HG02938 (cell line): ENCODE data around the gene CDKAL1.
"Not testable (repeated sequence)": the region's sequence is repeated elsewhere in the genome, so short reads cannot be mapped to it uniquely, and the experiment has no call there.

Source experiments
- ATAC-seq: cut with Tn5 transposase; IDR thresholded peaks from one replicate; pipeline ENCODE4 v1.9.1; 2021; ENCODE audit warnings: mild to moderate bottlenecking, moderate library complexity; ENCODE audit not compliant: unreplicated experiment

CDKAL1 gene

GRCh38 chr6:21091411-21091810, 557.2 kb downstream of the CDKAL1 start:
- ATAC-seq = no peak

DNA sequence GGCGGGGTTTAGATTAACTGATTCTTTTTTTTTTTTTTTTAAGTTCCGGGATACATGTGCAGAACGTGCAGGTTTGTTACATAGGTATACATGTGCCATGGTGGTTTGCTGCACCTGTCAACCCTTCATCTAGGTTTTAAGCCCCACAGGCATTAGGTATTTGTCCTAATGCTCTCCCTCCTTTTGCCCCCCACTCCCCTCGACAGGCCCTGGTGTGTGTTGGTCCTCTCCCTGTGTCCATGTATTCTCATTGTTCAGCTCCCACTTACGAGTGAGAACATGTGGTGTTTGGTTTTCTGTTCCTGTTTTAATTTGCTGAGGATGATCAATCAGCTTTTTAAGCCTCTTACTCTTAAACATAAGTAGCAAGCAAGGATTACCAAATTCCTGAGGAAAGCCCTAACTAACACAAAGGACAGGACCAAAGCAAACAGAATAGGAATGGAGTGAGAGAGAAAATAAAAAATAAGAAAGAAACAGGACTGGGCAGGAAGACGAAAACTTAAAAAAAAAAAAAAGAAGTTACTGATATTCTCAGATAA, 558.0 kb downstream of the CDKAL1 start:
- not testable (repeated sequence) for ATAC-seq

- ATAC-seq = no peak
Measured at GRCh38 chr6:21095462-21095861, 561.2 kb downstream of the CDKAL1 start.

DNA sequence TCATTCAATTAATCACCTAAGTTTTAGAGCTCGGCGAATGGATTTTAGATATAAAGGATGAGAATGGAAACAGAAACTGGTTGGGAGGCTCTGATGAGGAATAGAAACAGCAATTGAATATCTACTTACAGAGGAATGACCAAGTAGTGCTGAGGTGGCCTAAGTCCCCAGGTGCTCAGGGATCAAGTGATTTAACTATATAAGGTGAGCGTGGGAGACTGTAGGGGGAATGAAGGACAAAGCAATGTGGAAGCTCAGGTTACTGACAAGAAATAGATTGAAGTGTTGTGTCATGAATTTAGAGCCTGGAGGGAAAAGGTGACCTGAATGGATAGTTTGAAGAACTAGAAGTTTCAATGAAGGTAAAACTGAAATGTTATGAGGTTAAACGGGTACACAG, 563.9 kb downstream of the CDKAL1 start:
- no peak for ATAC-seq

GRCh38 chr6:21098744-21099143, 564.5 kb downstream of the CDKAL1 start:
- no peak for ATAC-seq

- ATAC-seq = no peak
Measured at GRCh38 chr6:21099338-21100314, 565.4 kb downstream of the CDKAL1 start.

DNA sequence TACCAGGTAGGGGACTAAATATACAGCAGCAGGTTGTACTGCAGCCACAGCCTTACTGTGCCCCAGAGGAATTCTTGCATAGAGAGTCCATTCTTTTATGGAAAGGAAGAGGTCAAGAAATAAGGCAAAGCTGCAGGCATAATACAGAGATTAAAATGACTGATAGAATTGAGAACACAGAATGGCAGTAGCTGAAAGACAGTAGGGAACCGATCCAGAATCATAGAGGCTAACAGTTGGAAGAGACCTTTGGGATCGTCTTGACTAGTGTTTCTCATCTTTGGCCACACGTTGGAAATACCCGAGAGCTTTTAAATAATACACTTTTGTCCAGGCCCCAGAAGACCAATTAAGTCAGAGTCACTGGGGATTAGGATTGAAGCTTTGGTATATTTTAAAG, 566.7 kb downstream of the CDKAL1 start:
- ATAC-seq = no peak

DNA sequence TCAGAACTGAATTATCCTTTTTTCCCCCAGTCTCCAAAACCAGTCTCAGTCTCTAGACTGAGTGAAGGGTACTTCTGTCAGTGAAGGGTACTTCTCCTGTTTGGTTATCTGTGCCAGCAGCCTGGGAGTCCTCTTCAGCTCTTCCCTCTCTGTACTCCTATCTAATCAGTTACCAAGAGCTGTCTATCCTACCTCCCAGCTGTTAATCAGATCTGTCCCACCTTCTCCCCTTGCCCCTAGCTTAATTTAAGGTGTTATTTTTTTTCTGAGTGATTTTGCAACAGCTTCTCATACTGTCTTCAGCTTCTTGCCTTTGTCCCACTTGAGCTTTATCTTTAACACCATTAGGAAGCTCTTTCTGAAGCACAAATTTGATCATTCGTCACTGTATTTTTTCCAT, 567.4 kb downstream of the CDKAL1 start:
- ATAC-seq = no peak

DNA sequence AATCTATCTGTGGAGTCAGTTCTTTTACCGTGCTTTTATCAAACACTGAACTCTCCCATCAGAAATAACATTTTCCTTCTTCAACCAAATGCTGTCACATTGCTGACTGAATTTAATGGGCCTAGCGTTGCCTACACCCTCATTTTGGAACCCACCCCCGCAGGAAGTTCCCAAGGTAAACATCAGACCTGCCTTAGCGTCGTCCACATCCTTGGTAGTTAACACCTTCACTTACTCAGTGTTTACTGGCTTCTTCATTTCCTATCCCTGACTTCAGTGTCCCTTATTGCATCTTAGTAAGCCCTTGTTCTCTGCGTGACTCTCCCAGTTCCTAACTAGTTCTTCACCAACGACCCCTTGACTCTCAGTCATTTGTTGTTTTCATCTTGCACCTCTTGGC, 567.9 kb downstream of the CDKAL1 start:
- no peak for ATAC-seq

GRCh38 chr6:21102624-21103023, 568.4 kb downstream of the CDKAL1 start:
- no peak for ATAC-seq

GRCh38 chr6:21103626-21104224, 569.5 kb downstream of the CDKAL1 start:
- no peak for ATAC-seq

- no peak for ATAC-seq
Measured at GRCh38 chr6:21104288-21104687, 570.0 kb downstream of the CDKAL1 start.

GRCh38 chr6:21107796-21108195, 573.5 kb downstream of the CDKAL1 start:
- ATAC-seq = no peak

DNA sequence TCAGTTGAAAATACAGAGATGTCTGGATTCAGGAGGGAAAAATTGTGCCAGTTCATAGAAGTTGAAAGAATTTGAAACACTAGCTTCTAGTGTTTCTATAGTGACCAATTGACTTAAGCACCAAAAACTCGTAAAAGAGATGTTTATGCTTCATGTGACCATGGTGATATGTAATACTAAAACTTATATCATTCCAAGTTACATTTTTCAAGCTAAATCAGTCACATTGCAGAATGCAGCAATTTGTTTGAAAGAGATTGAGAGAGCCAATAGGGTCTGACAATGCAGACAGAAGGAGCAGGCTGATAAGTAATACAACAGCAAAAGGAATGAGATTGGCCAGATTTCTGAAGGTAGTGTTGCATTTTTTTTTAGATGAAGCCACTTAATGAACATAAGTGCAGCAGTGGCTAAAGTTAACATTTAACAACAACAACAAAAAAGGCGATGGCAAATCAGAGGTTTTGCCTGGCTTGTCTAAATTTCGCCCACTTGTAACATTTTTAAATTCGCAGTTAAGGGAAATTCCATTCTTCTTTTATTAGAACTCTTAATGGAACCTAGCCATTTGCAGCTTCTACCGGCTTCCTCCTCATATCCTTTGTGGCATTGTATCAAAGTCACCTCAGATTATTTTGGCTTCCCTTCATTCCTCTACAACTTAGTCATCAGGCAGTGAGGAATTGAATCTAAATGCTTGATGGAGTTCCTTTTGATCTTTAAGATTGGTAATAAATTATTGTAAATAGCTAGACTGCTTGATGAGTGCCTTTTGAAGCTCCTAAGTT, 575.3 kb downstream of the CDKAL1 start:
- no peak for ATAC-seq

- no peak for ATAC-seq
Measured at GRCh38 chr6:21110684-21111083, 576.4 kb downstream of the CDKAL1 start.

DNA sequence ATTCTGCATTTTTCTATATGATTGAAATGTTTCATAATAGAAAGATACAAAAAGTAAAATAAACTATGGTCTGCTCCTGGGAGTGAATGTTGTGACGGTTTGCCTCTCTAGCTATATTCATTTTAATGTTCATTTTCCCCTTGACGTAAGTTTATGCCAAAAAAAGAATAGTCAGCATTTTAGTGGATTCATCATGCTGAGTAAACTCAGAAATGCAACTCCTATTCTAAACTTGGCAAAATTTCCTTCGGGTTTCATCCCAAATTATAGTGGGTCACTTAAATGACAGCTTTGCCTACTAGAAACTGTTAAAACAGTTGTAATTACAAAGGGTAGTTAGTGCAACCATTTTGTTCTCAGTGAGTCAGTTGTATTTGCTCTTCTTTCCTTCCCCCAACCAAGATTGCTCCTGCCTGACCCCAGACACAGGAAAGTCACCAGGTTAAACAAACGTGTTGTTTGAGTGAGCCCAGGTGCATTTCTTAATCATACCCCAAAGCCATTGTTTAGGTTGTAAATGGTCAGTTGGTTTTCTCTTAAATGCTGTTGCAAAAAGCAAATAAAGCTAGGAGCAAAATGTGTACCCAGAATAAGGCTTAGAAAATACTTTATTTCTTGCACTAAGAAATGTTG, 577.0 kb downstream of the CDKAL1 start:
- no peak for ATAC-seq

DNA sequence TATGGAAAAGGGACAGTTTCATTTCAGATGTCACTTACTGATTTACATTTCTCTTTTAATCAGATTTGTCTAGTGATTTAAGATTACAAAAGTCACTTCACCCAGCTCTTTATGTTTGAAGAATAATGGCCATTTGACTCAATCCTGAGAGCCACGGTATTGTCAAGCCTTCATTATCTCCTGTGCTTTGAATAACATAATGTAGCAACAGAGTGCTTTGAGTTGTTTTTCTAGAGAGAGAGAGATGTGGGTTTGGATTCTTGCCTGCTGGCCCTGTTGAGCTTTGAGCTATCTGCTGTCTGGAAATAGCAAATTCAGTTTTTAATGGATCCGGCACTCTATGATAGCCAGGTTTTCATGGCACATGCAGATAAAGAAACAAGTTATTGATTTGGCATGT, 580.9 kb downstream of the CDKAL1 start:
- no peak for ATAC-seq

GRCh38 chr6:21116736-21117135, 582.5 kb downstream of the CDKAL1 start:
- no peak for ATAC-seq

- ATAC-seq = no peak
Measured at GRCh38 chr6:21118216-21118780, 584.0 kb downstream of the CDKAL1 start.

GRCh38 chr6:21121636-21122136, 587.4 kb downstream of the CDKAL1 start:
- ATAC-seq = no peak
